Effector memory CD8-positive, alpha-beta T cell (primary cell): ENCODE measurements around the gene HOXC10.
A peak's percentile ranks its signal among the peaks of the same experiment; 100 is the strongest.

Experiments
- ATAC-seq: fragments of 150-1000 bp; cut with Tn5 transposase; replicated peaks from 2 replicates; pipeline ENCODE4 v1.10.0; 2021; ENCODE audit warnings: mild to moderate bottlenecking, moderate library complexity
- DNase-seq, 3 experiments: peaks; one replicate each; pipeline ENCODE4 v3.0.0; 2021
- H3K27ac Mint-ChIP-seq, 2 donors: one replicate each; pipeline ENCODE4 v1.8.0; 2022; ENCODE audit warnings: mild to moderate bottlenecking in 2 of 2, mixed read lengths in 2 of 2, moderate library complexity in 2 of 2
- H3K27me3 Mint-ChIP-seq, 2 donors: one replicate each; pipeline ENCODE4 v1.8.0; 2022; ENCODE audit warnings: mixed read lengths in 2 of 2
- H3K36me3 Mint-ChIP-seq: one replicate; pipeline ENCODE4 v1.8.0; 2022; ENCODE audit warnings: mild to moderate bottlenecking, moderate library complexity, mixed read lengths; ENCODE audit not compliant: insufficient read depth
- H3K4me1 Mint-ChIP-seq, 2 donors: one replicate each; pipeline ENCODE4 v1.8.0; 2022; ENCODE audit warnings: low read depth in 2 of 2, mixed read lengths in 2 of 2
- H3K4me3 Mint-ChIP-seq, 2 donors: one replicate each; pipeline ENCODE4 v1.8.0; 2022; ENCODE audit warnings: mild to moderate bottlenecking in 2 of 2, mixed read lengths in 2 of 2, moderate library complexity in 2 of 2
- H3K9me3 Mint-ChIP-seq, 2 donors: one replicate each; pipeline ENCODE4 v1.8.0; 2022; ENCODE audit warnings: mixed read lengths in 2 of 2

HOXC10 gene

DNA sequence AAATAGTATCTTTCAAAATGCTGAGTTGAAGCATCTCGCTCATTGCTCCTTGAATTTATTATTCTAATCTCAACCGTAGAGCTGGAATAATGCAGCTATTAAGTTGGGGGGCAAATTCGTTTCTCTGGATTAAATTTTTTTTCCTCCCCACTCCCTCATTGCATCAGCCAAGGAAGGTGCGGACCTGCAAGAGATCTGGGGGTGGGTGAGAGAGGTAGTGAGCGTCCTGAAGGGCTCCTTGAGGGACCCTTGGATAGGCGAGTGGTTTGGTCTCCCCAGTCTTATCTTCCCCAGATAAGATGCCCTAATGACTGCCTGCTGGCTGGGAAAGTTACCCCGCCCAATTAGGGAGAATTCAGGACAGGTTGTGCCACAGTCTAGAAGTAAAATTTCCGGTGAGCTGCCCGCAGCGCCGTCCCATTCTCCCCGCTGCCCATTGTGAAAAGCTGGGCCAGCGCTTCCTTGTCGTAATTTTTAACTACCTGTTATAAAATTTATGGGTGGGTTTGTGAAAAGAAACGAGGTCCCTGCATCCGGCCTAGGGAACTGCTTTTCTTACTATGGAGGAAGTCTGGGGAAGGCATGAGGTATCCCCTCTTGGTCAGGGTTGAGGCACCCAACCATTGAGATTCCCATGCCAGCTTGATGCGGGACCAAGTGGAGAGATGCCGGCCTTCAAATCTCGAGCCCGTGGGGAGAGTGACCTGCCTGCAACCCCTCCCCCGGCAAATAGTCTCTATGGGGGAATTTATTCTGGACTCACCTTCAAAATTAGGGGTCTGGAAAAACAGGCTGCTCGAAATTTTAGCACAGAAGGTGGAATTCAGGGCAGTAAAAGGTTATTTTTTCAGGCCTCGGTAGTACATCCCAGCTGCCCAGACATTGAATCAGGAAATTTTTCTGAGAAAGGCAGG is 30.3 kb downstream of the HOXC10 start:
- Mint-ChIP-seq H3K4me3 (peak overlapping the region; percentile 34 to 44), H3K9me3 (no peaks in the 10 kb centered on the region), H3K36me3 (peaks cover 25% of the 10 kb centered on the region), H3K4me1 (peaks cover 22 to 24% of the 10 kb centered on the region in 2 donors), H3K27me3 (peaks cover 45 to 63% of the 10 kb centered on the region in 2 donors), H3K27ac (no peak overlapping the region)
- DNase-seq, result no peak
- no peak for ATAC-seq

DNA sequence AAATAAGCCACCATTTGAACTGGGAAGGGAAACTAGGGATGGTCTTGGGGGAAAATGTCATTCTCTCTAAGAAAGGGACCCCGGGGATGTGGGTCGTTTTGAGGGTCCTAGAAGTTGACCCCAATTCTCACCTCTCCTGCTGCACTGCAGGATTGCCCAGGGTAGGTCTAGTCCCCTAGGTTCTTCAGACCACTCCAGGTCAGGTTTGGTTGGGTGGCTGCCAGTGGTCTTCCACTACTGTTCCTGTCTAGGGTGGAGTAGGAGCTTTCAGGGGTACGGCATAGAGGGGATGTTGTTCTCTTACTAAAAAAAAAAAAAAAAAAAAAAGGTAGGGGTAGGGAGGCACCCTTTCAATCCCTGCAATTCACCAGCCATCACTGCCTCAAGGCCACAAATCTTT is 31.1 kb downstream of the HOXC10 start:
- H3K27me3 Mint-ChIP-seq, result peaks cover 37 to 59% of the 10 kb centered on the region in 2 donors

DNA sequence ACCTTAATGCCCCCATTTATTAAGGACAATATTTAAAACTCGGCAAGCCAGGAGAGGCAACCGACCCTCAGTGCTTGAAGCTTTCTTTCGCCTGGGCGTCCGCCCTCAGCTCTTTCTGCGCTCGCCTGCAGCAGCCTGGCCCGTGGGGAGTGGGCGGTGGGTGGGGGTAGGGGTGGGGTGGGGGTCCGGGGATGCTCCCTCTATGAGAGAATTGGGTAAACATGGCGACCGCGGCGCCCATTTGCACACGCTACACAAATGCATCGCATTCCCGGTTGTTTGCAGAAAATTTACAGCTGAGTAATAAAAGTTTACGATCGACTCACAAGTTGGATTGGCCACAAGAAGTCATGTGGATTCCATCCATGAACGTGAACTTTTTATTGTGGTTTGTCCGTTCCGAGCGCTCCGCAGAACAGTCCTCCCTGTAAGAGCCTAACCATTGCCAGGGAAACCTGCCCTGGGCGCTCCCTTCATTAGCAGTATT is 31.6 kb downstream of the HOXC10 start:
- Mint-ChIP-seq H3K4me3 (peak overlapping the region; percentile 17 to 88), H3K27me3 (peaks cover 36 to 59% of the 10 kb centered on the region in 2 donors), H3K27ac (no peak overlapping the region), H3K36me3 (peaks cover 22% of the 10 kb centered on the region), H3K4me1 (peaks cover 15 to 21% of the 10 kb centered on the region in 2 donors), H3K9me3 (no peaks in the 10 kb centered on the region)
- ATAC-seq (no peak), DNase-seq (no peak)

More for the DNA sequence above, 31.1 kb downstream of the HOXC10 start:
- Mint-ChIP-seq H3K4me1 (peaks cover 20 to 23% of the 10 kb centered on the region in 2 donors), H3K9me3 (no peaks in the 10 kb centered on the region), H3K36me3 (peaks cover 22% of the 10 kb centered on the region), H3K4me3 (peak overlapping the region; percentile 17 to 88), H3K27ac (no peak overlapping the region)
- ATAC-seq (no peak), DNase-seq (no peak)

DNA sequence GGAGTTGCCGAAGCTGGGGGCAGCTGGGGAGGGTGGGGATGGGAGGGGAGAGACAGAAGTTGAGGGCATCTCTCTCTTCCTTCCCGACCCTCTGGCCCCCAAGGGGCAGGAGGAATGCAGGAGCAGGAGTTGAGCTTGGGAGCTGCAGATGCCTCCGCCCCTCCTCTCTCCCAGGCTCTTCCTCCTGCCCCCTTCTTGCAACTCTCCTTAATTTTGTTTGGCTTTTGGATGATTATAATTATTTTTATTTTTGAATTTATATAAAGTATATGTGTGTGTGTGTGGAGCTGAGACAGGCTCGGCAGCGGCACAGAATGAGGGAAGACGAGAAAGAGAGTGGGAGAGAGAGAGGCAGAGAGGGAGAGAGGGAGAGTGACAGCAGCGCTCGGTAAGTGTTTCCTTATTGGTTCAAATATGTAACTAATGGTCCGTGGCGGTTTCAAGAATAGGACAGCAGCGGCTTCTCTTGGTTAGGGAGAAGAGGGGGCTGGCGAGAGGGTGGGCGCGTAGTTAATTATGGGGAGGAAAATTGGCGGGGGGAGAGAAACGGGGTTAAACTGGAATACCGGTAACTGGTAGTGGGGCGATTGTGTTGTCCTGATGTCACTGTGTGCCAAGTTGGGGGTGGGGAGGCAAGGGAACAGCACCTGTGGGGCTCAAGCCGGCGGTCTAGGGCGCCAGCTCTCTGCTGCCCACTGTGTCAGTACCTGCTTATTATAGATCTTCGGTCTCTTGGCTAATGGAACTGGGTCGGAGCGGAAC is 32.3 kb downstream of the HOXC10 start:
- H3K9me3 Mint-ChIP-seq, result no peaks in the 10 kb centered on the region

DNA sequence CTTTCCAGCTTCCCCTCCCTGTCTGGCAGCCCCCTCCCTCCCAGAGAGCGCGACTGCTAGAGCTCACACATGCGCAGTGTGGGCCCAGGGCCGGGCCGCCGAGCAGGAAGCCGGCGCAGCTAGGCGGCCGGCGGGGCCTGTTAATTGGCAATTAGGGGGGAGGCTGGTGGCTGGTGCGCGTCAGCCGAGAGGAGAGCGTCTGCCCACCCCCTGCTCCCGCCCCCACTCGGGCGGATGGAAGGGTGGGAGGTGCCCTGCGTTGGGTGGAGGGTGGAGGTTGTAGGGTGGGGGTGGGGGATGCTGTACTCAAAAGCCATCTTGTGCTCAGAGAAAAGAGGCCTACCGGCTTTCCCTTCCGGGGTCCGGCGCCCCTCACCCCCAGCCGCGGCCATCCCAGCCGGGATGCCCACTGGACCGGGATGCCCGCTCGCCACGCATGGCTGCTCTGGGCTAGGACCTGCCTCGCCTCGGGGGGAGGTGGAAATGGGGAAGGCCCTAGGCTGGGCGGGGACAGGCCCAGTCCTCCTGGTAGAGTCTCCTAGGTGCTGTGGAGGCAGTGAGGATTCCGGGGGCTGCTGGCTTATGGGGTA is 33.0 kb downstream of the HOXC10 start:
- H3K4me1 Mint-ChIP-seq, result peaks cover 13 to 23% of the 10 kb centered on the region in 2 donors
- peak; percentile 73 to 81 (median 73) for DNase-seq
- peak overlapping the region; percentile 87 to 88 for H3K4me3 Mint-ChIP-seq
- H3K27me3 Mint-ChIP-seq, result peaks cover 30 to 59% of the 10 kb centered on the region in 2 donors
- no peaks in the 10 kb centered on the region for H3K9me3 Mint-ChIP-seq
- H3K27ac Mint-ChIP-seq, result peak overlapping the region; percentile 77 to 94
- ATAC-seq, result peak; percentile 89
- peaks cover 19% of the 10 kb centered on the region for H3K36me3 Mint-ChIP-seq

More for the DNA sequence above, 32.3 kb downstream of the HOXC10 start:
- Mint-ChIP-seq H3K4me3 (peak overlapping the region; percentile 87 to 88), H3K36me3 (peaks cover 19% of the 10 kb centered on the region), H3K27ac (peak overlapping the region; percentile 77 to 94), H3K27me3 (peaks cover 36 to 59% of the 10 kb centered on the region in 2 donors), H3K4me1 (peaks cover 13 to 23% of the 10 kb centered on the region in 2 donors)
- ATAC-seq (peak; percentile 41), DNase-seq (no peak)

DNA sequence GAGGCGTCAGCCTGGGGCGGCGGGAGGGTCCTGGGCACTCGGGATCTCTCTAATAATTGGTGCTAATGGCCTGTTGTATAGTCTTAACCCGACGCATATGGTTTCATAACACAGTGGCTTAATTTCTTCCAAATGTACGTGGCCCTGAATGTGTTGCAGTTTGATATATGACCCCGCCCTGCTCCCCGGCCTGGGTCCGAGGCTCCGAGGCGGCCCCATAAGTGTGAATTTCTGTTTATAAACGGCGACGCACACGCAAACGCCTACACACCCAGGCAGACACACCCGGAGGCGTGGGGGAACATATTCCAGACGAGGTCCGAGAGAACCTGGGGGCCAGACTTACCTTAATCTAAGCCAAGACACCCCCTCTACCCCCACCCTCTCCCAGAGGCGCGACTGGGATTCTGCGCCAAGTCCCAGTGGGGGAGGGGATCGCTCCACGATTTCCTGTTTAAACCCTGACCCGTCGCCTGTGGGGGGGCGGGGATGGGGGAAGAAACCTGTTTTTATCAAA is 33.6 kb downstream of the HOXC10 start:
- Mint-ChIP-seq H3K4me3 (peak overlapping the region; percentile 87 to 88), H3K36me3 (peaks cover 14% of the 10 kb centered on the region), H3K27me3 (peaks cover 30 to 59% of the 10 kb centered on the region in 2 donors), H3K9me3 (no peaks in the 10 kb centered on the region), H3K27ac (peak overlapping the region; percentile 77 to 94), H3K4me1 (peaks cover 13 to 23% of the 10 kb centered on the region in 2 donors)
- no peak for ATAC-seq
- DNase-seq, result no peak

DNA sequence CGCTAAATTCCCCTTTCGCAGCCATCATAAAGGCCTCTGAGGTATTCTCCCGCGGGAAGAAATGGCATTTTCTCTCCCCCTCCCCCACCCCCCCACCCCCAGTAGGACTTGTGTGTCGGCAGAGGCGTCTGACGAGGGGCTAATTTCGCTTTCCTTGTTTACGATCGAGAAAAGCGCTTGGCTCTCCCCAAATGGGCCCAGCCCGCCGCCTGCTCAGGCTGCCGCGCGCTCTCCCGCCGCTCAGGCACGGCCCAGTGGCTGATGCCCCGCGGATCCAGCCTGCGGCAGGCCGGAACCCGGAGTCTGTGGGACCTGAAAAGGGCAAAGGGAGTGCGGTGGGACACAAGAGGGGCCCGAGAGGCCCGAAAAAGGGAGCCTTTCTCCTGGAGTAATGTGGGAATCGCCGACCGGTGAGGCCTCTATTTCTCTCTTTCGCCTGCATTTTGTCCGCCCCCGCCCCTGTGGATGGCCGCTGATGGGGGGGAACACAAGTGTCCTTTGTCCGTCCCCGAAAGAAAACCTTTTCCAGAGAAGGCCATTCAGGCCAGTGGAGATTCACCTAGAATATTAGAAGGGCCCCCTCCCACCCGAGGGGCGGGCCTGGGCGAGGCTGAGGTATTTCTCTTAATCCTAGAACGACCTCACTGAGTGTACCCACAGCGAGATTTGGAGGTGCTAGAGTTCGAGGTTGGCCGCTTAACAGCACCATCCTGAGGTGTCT is 34.3 kb downstream of the HOXC10 start:
- H3K27me3 Mint-ChIP-seq, result peaks cover 36 to 59% of the 10 kb centered on the region in 2 donors

DNA sequence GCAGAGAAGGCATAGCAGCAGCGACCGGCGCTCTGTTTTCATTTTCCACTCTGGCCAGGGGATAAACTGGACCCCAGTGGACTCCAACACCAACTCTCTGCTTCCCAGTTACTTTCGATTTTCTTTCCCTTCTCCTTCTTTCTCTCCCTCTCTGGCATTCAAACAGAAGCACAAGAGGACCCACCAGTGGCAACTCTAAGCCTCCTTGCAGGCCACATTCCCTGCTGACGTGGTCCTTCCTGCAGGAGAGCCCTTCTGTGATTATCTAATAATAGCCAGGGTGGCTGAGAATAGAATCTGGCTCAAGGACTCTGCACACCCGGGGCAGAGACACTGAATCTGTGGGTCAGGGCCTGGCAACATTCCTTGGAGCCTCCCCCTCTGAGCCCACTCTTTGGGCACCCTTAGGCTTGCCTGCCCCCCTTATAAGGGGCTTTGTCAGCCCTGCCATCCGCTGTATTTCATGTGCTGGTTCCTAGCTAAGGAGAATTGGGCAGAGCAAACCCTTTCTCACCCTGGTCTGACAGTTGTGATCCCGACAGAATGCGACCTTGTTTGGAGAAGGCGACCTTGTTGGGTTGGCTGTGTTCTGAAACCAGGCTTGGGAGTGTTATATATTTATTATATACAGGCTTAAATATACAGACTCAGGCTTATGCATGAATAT is 35.1 kb downstream of the HOXC10 start:
- Mint-ChIP-seq H3K4me1 (peaks cover 13 to 14% of the 10 kb centered on the region in 2 donors), H3K36me3 (peaks cover 5% of the 10 kb centered on the region), H3K27me3 (peaks cover 35 to 59% of the 10 kb centered on the region in 2 donors), H3K4me3 (peak overlapping the region in 1 of 2 donors; percentile 2), H3K27ac (no peak overlapping the region), H3K9me3 (no peaks in the 10 kb centered on the region)
- no peak for ATAC-seq
- DNase-seq, result no peak

More for the DNA sequence above, 34.3 kb downstream of the HOXC10 start:
- Mint-ChIP-seq H3K27ac (no peak overlapping the region), H3K4me3 (peak overlapping the region in 1 of 2 donors; percentile 2), H3K4me1 (peaks cover 13 to 20% of the 10 kb centered on the region in 2 donors), H3K36me3 (peaks cover 7% of the 10 kb centered on the region), H3K9me3 (no peaks in the 10 kb centered on the region)
- ATAC-seq (no peak), DNase-seq (no peak)

DNA sequence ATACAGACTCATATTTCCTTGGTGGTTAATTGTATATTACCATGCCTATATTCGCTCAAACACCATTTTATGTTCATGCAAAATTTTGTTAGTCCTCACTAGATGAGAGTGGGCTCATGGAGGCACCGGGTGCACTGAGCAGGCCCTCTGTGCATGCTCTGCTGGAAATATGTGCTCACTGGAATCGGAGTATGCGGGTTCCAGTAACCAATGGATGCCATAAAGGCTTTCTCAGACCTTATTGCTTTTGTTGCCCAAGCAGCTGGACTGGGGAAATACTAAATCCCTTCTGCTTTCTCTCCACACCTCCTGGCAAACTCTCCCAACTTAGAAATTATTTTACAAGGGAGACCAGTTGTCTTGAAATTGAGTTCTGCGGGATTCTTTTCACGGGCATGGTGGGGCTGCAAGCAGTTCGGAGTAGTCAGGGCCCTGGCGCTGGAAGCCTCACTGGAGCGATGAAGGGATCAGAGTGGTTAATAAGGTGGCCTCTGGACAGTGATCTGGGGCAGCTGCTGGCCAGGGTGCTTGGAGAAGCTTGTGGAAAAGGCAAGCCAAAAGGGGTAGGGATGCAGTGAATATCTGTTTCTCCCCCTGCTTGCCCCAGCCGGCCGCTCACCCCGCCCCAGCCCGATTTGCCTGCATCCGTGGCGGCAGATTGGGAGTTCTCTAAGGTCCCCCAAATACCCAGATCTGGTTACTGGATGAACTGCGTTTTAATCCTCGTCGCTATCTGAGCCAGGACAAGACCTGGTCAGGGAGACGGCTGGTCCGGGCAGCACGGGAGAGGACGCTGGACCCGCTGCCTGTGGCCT is 35.9 kb downstream of the HOXC10 start:
- no peak overlapping the region for H3K27ac Mint-ChIP-seq
- peaks cover 36 to 60% of the 10 kb centered on the region in 2 donors for H3K27me3 Mint-ChIP-seq
- ATAC-seq (no peak), DNase-seq (no peak)
- H3K36me3 Mint-ChIP-seq, result peaks cover 5% of the 10 kb centered on the region
- peaks cover 13 to 14% of the 10 kb centered on the region in 2 donors for H3K4me1 Mint-ChIP-seq
- no peak overlapping the region for H3K4me3 Mint-ChIP-seq
- H3K9me3 Mint-ChIP-seq, result no peaks in the 10 kb centered on the region

DNA sequence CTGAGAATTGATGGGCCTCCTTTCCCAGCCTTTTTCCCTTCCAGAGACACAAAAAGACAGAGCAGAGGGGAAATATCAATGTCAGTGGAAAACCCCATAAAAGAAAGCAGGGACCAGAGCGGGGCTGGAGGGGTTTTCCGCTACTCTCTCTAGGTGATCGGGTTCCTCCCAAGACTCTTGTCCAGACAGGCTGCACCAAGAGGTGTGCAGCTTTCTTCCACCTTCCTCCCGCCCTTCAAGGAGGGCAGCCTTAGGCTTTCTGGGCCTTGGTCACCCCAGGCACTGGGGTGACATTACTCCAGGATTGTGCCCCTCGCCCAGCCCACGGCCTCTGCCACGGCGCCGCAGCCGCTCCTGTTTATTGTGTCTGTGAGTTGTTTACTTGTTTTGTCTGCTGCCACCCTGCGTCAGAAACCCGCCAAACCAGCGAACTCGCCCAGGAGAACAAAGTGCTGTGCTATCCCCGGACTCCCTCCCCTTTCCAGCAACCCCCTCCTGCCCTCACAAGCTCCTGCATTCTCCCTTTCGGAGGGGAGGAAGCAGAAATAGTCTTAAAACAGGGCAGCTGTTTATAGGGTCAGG is 36.6 kb downstream of the HOXC10 start:
- ATAC-seq (no peak), DNase-seq (no peak)
- Mint-ChIP-seq H3K4me3 (no peak overlapping the region), H3K27me3 (peaks cover 43 to 68% of the 10 kb centered on the region in 2 donors), H3K36me3 (peaks cover 5% of the 10 kb centered on the region), H3K27ac (no peak overlapping the region), H3K9me3 (no peaks in the 10 kb centered on the region), H3K4me1 (peaks cover 13 to 14% of the 10 kb centered on the region in 2 donors)
